Right lobe of liver (tissue), 6 donors: ENCODE data around the gene CBLC. TPM values are rescaled to one million over a fixed set of nuclear protein-coding genes. Genes with fewer than 3 reads are reported as not detected.

Experiments used
- ATAC-seq, 4 donors: fragments of 200-7000 bp; cut with Tn5 transposase; one replicate each; pipeline ENCODE4 v1.9.1; 2020; ENCODE audit warnings: mild to moderate bottlenecking in 4 of 4, moderate library complexity in 4 of 4
- DNase-seq, 3 donors: peaks; one replicate each; pipeline ENCODE4 v3.0.0-alpha.2; 2020
- H3K27ac ChIP-seq, 3 donors: fragments of 200-600 bp; one replicate each; pipeline ENCODE4 v1.8.0; 2022
- H3K27me3 ChIP-seq, 2 donors: fragments of 200-600 bp; one replicate each; pipeline ENCODE4 v1.8.0; 2022
- H3K36me3 ChIP-seq, 4 donors: fragments of 200-600 bp; sonication (generic) in 1 of 4; one replicate each; pipeline versions ENCODE4 v1.5.1 to v1.8.0; 2017 to 2022; ENCODE audit warnings: control low read depth in 1 of 4
- H3K4me1 ChIP-seq, 4 donors: fragments of 200-600 bp; sonication (generic) in 1 of 4; one replicate each; pipeline versions ENCODE4 v1.5.1 to v1.8.0; 2017 to 2022; ENCODE audit warnings: control low read depth in 1 of 4
- H3K4me3 ChIP-seq, 3 donors: fragments of 200-600 bp; one replicate each; pipeline ENCODE4 v1.8.0; 2022
- H3K9me3 ChIP-seq, 4 donors: fragments of 200-600 bp; sonication (generic) in 1 of 4; one replicate each; pipeline versions ENCODE4 v1.5.1 to v1.8.0; 2017 to 2022; ENCODE audit warnings: control low read depth in 1 of 4
- CTCF ChIP-seq, 4 donors: fragments of 200-600 bp in 3 of 4; fragments of 450-650 bp in 1 of 4; IDR thresholded peaks; one replicate each; pipeline versions ENCODE4 v1.5.1 to v1.8.0; 2016 to 2022; ENCODE audit warnings: antibody characterized with exemption in 4 of 4, mild to moderate bottlenecking in 2 of 4
- POLR2A ChIP-seq: fragments of 450-650 bp; IDR thresholded peaks from one replicate; pipeline ENCODE4 v1.6.1; 2017; ENCODE audit warnings: antibody characterized with exemption, mild to moderate bottlenecking
- WGBS: methylation state at CpG from one replicate; pipeline ENCODE4 v1.1.6; 2018; ENCODE audit warnings: low coverage, low lambda C conversion rate; ENCODE audit not compliant: insufficient coverage; ENCODE audit errors: missing lambda C conversion rate; 5-methylcytosine and 5-hydroxymethylcytosine counted together
- intact Hi-C, 2 donors: fragments of 100-400 bp; cut with DNase I; formaldehyde crosslinking; loops; one replicate each; pipeline versions ENCODE4 v1.11.2 to v1.14.1; 2022
- total RNA-seq, 6 experiments: library from RNA; depleted of rRNA in 2 of 6; stranded (reverse); fragments of >200 nt in 2 of 6; fragmentation: NEBNext Ultra II Directional in 3 of 6; extraction: Animal tissue kit (Norgen Biotek cat#: 25700) in 3 of 6; gene quantifications; one replicate each; pipeline versions ENCODE4 v1.1.0 to v1.2.4, GENCODE V29; 2016 to 2023
- donor health status: DM: no; HTN: yes; CAD: no.
- donor health status: DM: no; HTN: no; CAD: no.
- donor health status: DM: no; HTN: no; CAD: no.
- donor health status: DM: no; HTN: yes; CAD: no.
- donor health status: DM: no; HTN: yes; CAD: no.

Gene CBLC
- total RNA-seq, 6 experiments from 2014 or later: 9.8 to 19.4 (median 15.6) TPM

- Histone ChIP-seq H3K9me3 (no peaks in the 10 kb centered on the region), H3K4me1 (peaks cover 0 to 15% (median 9%) of the 10 kb centered on the region in 4 donors), H3K36me3 (peaks cover 0 to 14% (median 3%) of the 10 kb centered on the region in 4 donors), H3K4me3 (no peak overlapping the region), H3K27me3 (no peaks in the 10 kb centered on the region), H3K27ac (no peak overlapping the region)
- WGBS: 86% methylated on average over 8 of the region's 9 CpGs
- TF ChIP-seq CTCF (IDR thresholded peaks at IDR 0.05) (no peak), POLR2A (no peak)
- DNase-seq (no peak), ATAC-seq (no peak)
- intact Hi-C loops: loop anchor here in 1 of 2 donors (10.0 kb wide), 1 partner anchor 53 kb away; the partner anchor contains the start of gene NECTIN2
Measured at GRCh38 chr19:44792281-44792680, 14.6 kb downstream of the CBLC start.

- intact Hi-C loops: loop anchor here in 1 of 2 donors (10.0 kb wide), 1 partner anchor 50 kb away; the partner anchor contains the start of gene NECTIN2
- Histone ChIP-seq H3K27ac (no peak overlapping the region), H3K4me3 (no peak overlapping the region), H3K36me3 (peaks cover 0 to 14% (median under 1%) of the 10 kb centered on the region in 4 donors), H3K27me3 (no peaks in the 10 kb centered on the region), H3K9me3 (no peaks in the 10 kb centered on the region), H3K4me1 (peaks cover 0 to 21% (median 12%) of the 10 kb centered on the region in 4 donors)
- TF ChIP-seq POLR2A: no peak
- TF ChIP-seq CTCF (IDR thresholded peaks at IDR 0.05): no peak
- WGBS: 100% methylated on average over 1 of the region's 4 CpGs
- DNase-seq (no peak), ATAC-seq (no peak)
Measured at GRCh38 chr19:44794610-44795009, 16.9 kb downstream of the CBLC start.

- Histone ChIP-seq H3K27me3 (no peaks in the 10 kb centered on the region), H3K9me3 (no peaks in the 10 kb centered on the region), H3K4me3 (no peak overlapping the region), H3K36me3 (peaks cover 0 to 12% (median under 1%) of the 10 kb centered on the region in 4 donors), H3K27ac (peak overlapping the region in 1 of 3 donors; percentile 44), H3K4me1 (peaks cover 0 to 27% (median 19%) of the 10 kb centered on the region in 4 donors)
- TF ChIP-seq POLR2A (no peak), CTCF (IDR thresholded peaks at IDR 0.05) (no peak)
- 95% methylated on average over 5 of the region's 13 CpGs for WGBS
- ATAC-seq: no peak
- DNase-seq: no peak
- intact Hi-C loops: loop anchor here in 1 of 2 donors (10.0 kb wide), 1 partner anchor 49 kb away; the partner anchor contains the start of gene NECTIN2
Measured at GRCh38 chr19:44795398-44795987, 17.8 kb downstream of the CBLC start.

GRCh38 chr19:44796701-44797115, 19.0 kb downstream of the CBLC start:
- Histone ChIP-seq H3K27ac (peak overlapping the region; percentile 44 to 62 (median 51)), H3K27me3 (no peaks in the 10 kb centered on the region), H3K9me3 (no peaks in the 10 kb centered on the region), H3K4me1 (peaks cover 0 to 27% (median 19%) of the 10 kb centered on the region in 4 donors), H3K36me3 (peaks cover 0 to 7% (median under 1%) of the 10 kb centered on the region in 4 donors), H3K4me3 (no peak overlapping the region)
- TF ChIP-seq POLR2A: no peak
- TF ChIP-seq CTCF (IDR thresholded peaks at IDR 0.05): no peak
- peak; percentile 77 to 85 (median 78) for ATAC-seq
- peak; percentile 78 to 87 (median 79) for DNase-seq
- WGBS: 14% methylated on average over 11 of the region's 12 CpGs
- intact Hi-C loops: loop anchor here in 1 of 2 donors (10.0 kb wide), 1 partner anchor 48 kb away; the partner anchor contains the start of gene NECTIN2
